Sigmoid colon (tissue), 4 donors: ENCODE data around the gene TRPM3.

ENCODE experiments used
- CTCF ChIP-seq, 4 experiments: fragments of 450-650 bp in 3 of 4; fragments of 200-600 bp in 1 of 4; IDR thresholded peaks; one replicate each; pipeline ENCODE4 v1.5.1; 2016 to 2019; ENCODE audit warnings: antibody characterized with exemption in 4 of 4, mild to moderate bottlenecking in 3 of 4, moderate library complexity in 2 of 4
- EP300 ChIP-seq, 4 donors: sonication (generic); formaldehyde crosslinking; IDR thresholded peaks; one replicate each; pipeline ENCODE4 v1.6.1; 2017; ENCODE audit warnings: antibody characterized with exemption in 4 of 4
- POLR2A ChIP-seq, 2 donors: fragments of 450-650 bp; IDR thresholded peaks; one replicate each; pipeline ENCODE4 v1.6.1; 2016; ENCODE audit warnings: antibody characterized with exemption in 2 of 2, mild to moderate bottlenecking in 2 of 2, moderate library complexity in 2 of 2
- POLR2AphosphoS5 ChIP-seq, 4 donors: sonication (generic); formaldehyde crosslinking; IDR thresholded peaks; one replicate each; pipeline ENCODE4 v1.6.1; 2017; ENCODE audit warnings: antibody characterized with exemption in 4 of 4

- TF ChIP-seq CTCF (IDR thresholded peaks at IDR 0.05) (no peak), POLR2A (IDR thresholded peaks at IDR 0.05) (no peak), POLR2AphosphoS5 (IDR thresholded peaks at IDR 0.05) (no peak), EP300 (IDR thresholded peaks at IDR 0.05) (no peak)
Observed at GRCh38 chr9:70678153-70678552, 443.3 kb downstream of the TRPM3 start.
